NCI-H146 treated with DMSO at 0.1 percent for 48 hours (cell line): Measurements from ENCODE around the gene BPIFB2.
"Not testable (repeated sequence)": the region's sequence is repeated elsewhere in the genome, so short reads cannot be mapped to it uniquely, and the experiment has no call there.

Experiments used
- DNase-seq: peaks from one replicate; lab custom pipeline; 2025; ENCODE audit not compliant: unreplicated experiment; lab: John Stamatoyannopoulos, UW

BPIFB2 gene

GRCh38 chr20:32970115-32970972 lies 37.2 kb upstream of the BPIFB2 start:
- DNase-seq = no peak

- no peak for DNase-seq
Observed at GRCh38 chr20:32970973-32971300, 36.6 kb upstream of the BPIFB2 start.

GRCh38 chr20:32971703-32972161 lies 35.8 kb upstream of the BPIFB2 start:
- no peak for DNase-seq

- DNase-seq = no peak
Observed at GRCh38 chr20:32972181-32973076, 35.1 kb upstream of the BPIFB2 start.

- DNase-seq = no peak
Observed at GRCh38 chr20:32973077-32973717, 34.3 kb upstream of the BPIFB2 start.

GRCh38 chr20:32974204-32975064 lies 33.1 kb upstream of the BPIFB2 start:
- DNase-seq = not testable (repeated sequence)

- not testable (repeated sequence) for DNase-seq
Observed at GRCh38 chr20:32975121-32975520, 32.4 kb upstream of the BPIFB2 start.

- no peak for DNase-seq
Observed at GRCh38 chr20:32975698-32976674, 31.5 kb upstream of the BPIFB2 start.

- DNase-seq = no peak
Observed at GRCh38 chr20:32976746-32977145, 30.8 kb upstream of the BPIFB2 start.

- no peak for DNase-seq
Observed at GRCh38 chr20:32977281-32978008, 30.1 kb upstream of the BPIFB2 start.

- DNase-seq = no peak
Observed at GRCh38 chr20:32978009-32978335, 29.5 kb upstream of the BPIFB2 start.

- DNase-seq = no peak
Observed at GRCh38 chr20:32979201-32979998, 28.1 kb upstream of the BPIFB2 start.

GRCh38 chr20:32980131-32980941 lies 27.2 kb upstream of the BPIFB2 start:
- no peak for DNase-seq

GRCh38 chr20:32980990-32981389 lies 26.5 kb upstream of the BPIFB2 start:
- DNase-seq = no peak

- no peak for DNase-seq
Observed at GRCh38 chr20:32982617-32983458, 24.7 kb upstream of the BPIFB2 start.

GRCh38 chr20:32983459-32984112 lies 23.9 kb upstream of the BPIFB2 start:
- no peak for DNase-seq
